HS-5 (cell line): Measurements from ENCODE around the gene PAX4.

Experiments
- DNase-seq: peaks from one replicate; pipeline ENCODE4 v3.0.0-alpha.2; 2012; ENCODE audit warnings: low read depth

The PAX4 gene

GRCh38 chr7:127629268-127629854, 11.4 kb upstream of the PAX4 start:
- DNase-seq = no peak

GRCh38 chr7:127628445-127628844, 10.5 kb upstream of the PAX4 start:
- no peak for DNase-seq

- DNase-seq = no peak
These were observed 7.4 kb upstream of the PAX4 start for GRCh38 chr7:127625331-127625730.

- DNase-seq = no peak
These were observed 2.7 kb upstream of the PAX4 start for GRCh38 chr7:127620406-127621233.

- DNase-seq = no peak
These were observed 1.9 kb upstream of the PAX4 start for GRCh38 chr7:127619681-127620405.

GRCh38 chr7:127618775-127619174, 833 bp upstream of the PAX4 start:
- no peak for DNase-seq

- no peak for DNase-seq
These were observed 1.2 kb downstream of the PAX4 start for GRCh38 chr7:127616724-127617123.

GRCh38 chr7:127612263-127612662, 5.7 kb downstream of the PAX4 start:
- no peak for DNase-seq

GRCh38 chr7:127609297-127609696, 8.6 kb downstream of the PAX4 start:
- DNase-seq = no peak

GRCh38 chr7:127608446-127608845, 9.5 kb downstream of the PAX4 start:
- DNase-seq = no peak

GRCh38 chr7:127600885-127601284, 17.1 kb downstream of the PAX4 start:
- no peak for DNase-seq

GRCh38 chr7:127598318-127598717, 19.6 kb downstream of the PAX4 start:
- no peak for DNase-seq

- DNase-seq = no peak
These were observed 22.2 kb downstream of the PAX4 start for GRCh38 chr7:127595737-127596136.

GRCh38 chr7:127594490-127594889, 23.5 kb downstream of the PAX4 start:
- no peak for DNase-seq

- DNase-seq = no peak
These were observed 25.4 kb downstream of the PAX4 start for GRCh38 chr7:127592550-127592949.

GRCh38 chr7:127591591-127591990, 26.4 kb downstream of the PAX4 start:
- no peak for DNase-seq

GRCh38 chr7:127591189-127591588, 26.8 kb downstream of the PAX4 start:
- DNase-seq = no peak

- no peak for DNase-seq
These were observed 28.0 kb downstream of the PAX4 start for GRCh38 chr7:127589896-127590295.

GRCh38 chr7:127588697-127589482, 29.1 kb downstream of the PAX4 start:
- DNase-seq = no peak

GRCh38 chr7:127588019-127588696, 29.8 kb downstream of the PAX4 start, which contains the start of gene ARF5:
TSS of gene ARF5 (plus strand) at chr7:127588411. CDS start at chr7:127588499, 88 bp downstream.
- DNase-seq = no peak

GRCh38 chr7:127587663-127588018, 30.3 kb downstream of the PAX4 start:
- no peak for DNase-seq

GRCh38 chr7:127586346-127586745, 31.6 kb downstream of the PAX4 start:
- DNase-seq = no peak
